SK-N-SH (cell line): ENCODE measurements around the gene SIM1. TPM values are rescaled to one million over a fixed set of nuclear protein-coding genes. Genes with fewer than 3 reads are reported as not detected.

ENCODE experiments used
- CTCF ChIA-PET: fragments of 300-600, 350-600 bp; formaldehyde crosslinking; extraction: SDS; loops from one replicate; lab custom pipeline; 2021; lab: Yijun Ruan, JAX
- POLR2A ChIA-PET: fragments of 350-600 bp; sonication (Branson Sonifier 250); formaldehyde crosslinking; extraction: SDS; loops from one replicate; lab custom pipeline; 2020; ENCODE audit warnings: antibody characterized with exemption, inconsistent platforms; lab: Yijun Ruan, JAX
- DNase-seq: peaks from one replicate; pipeline ENCODE4 v3.0.0; 2012
- H2AFZ ChIP-seq: fragments of 200-600 bp; sonication (generic); 2 replicates; pipeline ENCODE4 v1.8.1; 2016; ENCODE audit warnings: antibody characterized with exemption, mild to moderate bottlenecking, low read depth
- H3F3A ChIP-seq: fragments of 200-600 bp; sonication (generic); replicated peaks from 2 replicates; pipeline ENCODE3; 2016; ENCODE audit warnings: antibody characterized with exemption, mild to moderate bottlenecking; ENCODE audit not compliant: insufficient read depth
- H3K27ac ChIP-seq, 2 experiments: fragments of 200-500 bp in 1 of 2; fragments of 200-600 bp in 1 of 2; sonication (Bioruptor generic) in 1 of 2; sonication (generic), shearing (Covaris generic) in 1 of 2; 2 replicates each; pipeline versions ENCODE4 v1.5.1 to v1.6.1; 2014 to 2016; ENCODE audit warnings: low read depth in 2 of 2, inconsistent platforms in 1 of 2, low read length in 1 of 2, mild to moderate bottlenecking in 1 of 2, mixed read lengths in 1 of 2
- H3K27me3 ChIP-seq: fragments of 200-600 bp; sonication (generic), shearing (Covaris generic); 2 replicates; pipeline ENCODE4 v1.6.1; 2016; ENCODE audit warnings: mixed run types; ENCODE audit not compliant: insufficient read depth
- H3K36me3 ChIP-seq, 2 experiments: fragments of 200-500 bp in 1 of 2; fragments of 200-600 bp in 1 of 2; sonication (Bioruptor generic) in 1 of 2; sonication (generic) in 1 of 2; replicated peaks in 1 of 2; 2 replicates each; pipeline versions ENCODE3 to v1.5.1; 2014 to 2016; ENCODE audit warnings: low read length in 1 of 2, mild to moderate bottlenecking in 1 of 2; ENCODE audit not compliant: insufficient read depth in 2 of 2, control insufficient read depth in 1 of 2
- H3K4me1 ChIP-seq, 2 experiments: fragments of 200-500 bp in 1 of 2; fragments of 200-600 bp in 1 of 2; sonication (Bioruptor generic) in 1 of 2; sonication (generic), shearing (Covaris generic) in 1 of 2; 2 replicates each; pipeline versions ENCODE4 v1.5.1 to v1.6.1; 2014 to 2016; ENCODE audit warnings: low read depth in 1 of 2, low read length in 1 of 2, mixed run types in 1 of 2; ENCODE audit not compliant: insufficient read depth in 2 of 2, control insufficient read depth in 1 of 2
- H3K4me2 ChIP-seq: fragments of 200-600 bp; sonication (generic), shearing (Covaris generic); 2 replicates; pipeline ENCODE4 v1.6.1; 2017; ENCODE audit warnings: mixed run types
- H3K4me3 ChIP-seq, 2 experiments: fragments of 200-500 bp in 1 of 2; fragments of 200-600 bp in 1 of 2; sonication (Bioruptor generic) in 1 of 2; sonication (generic), shearing (Covaris generic) in 1 of 2; 2 replicates each; pipeline versions ENCODE4 v1.5.1 to v1.8.1; 2014 to 2016; ENCODE audit warnings: low read depth in 2 of 2, inconsistent platforms in 1 of 2, low read length in 1 of 2, mild to moderate bottlenecking in 1 of 2, mixed read lengths in 1 of 2, moderate library complexity in 1 of 2
- H3K79me2 ChIP-seq: fragments of 200-600 bp; sonication (generic); 2 replicates; pipeline ENCODE4 v1.8.1; 2017; ENCODE audit warnings: mild to moderate bottlenecking; ENCODE audit not compliant: insufficient read depth
- H3K9ac ChIP-seq: fragments of 200-600 bp; sonication (generic); 2 replicates; pipeline ENCODE4 v1.6.1; 2017; ENCODE audit warnings: mixed run types
- H3K9me2 ChIP-seq: fragments of 200-600 bp; sonication (generic); 2 replicates; pipeline ENCODE4 v1.6.1; 2017; ENCODE audit warnings: mixed run types
- H3K9me3 ChIP-seq: fragments of 200-600 bp; sonication (generic); 2 replicates; pipeline ENCODE4 v1.6.1; 2017; ENCODE audit warnings: mixed run types, mild to moderate bottlenecking, moderate library complexity
- H4K20me1 ChIP-seq: fragments of 200-600 bp; sonication (generic); 2 replicates; pipeline ENCODE4 v1.6.1; 2017; ENCODE audit warnings: mild to moderate bottlenecking, mixed run types; ENCODE audit not compliant: insufficient read depth
- ELF1 ChIP-seq: IDR thresholded peaks from 2 replicates; pipeline ENCODE4 v1.4.0; 2012
- FOSL2 ChIP-seq: IDR thresholded peaks from 2 replicates; pipeline ENCODE4 v1.4.0; 2012; ENCODE audit warnings: low read depth, mild to moderate bottlenecking, moderate library complexity, borderline replicate concordance
- GABPA ChIP-seq: IDR thresholded peaks from 2 replicates; pipeline ENCODE4 v1.4.0; 2012; ENCODE audit warnings: low read depth, mild to moderate bottlenecking
- RCOR1 ChIP-seq: fragments of 150-350 bp; IDR thresholded peaks from 2 replicates; pipeline ENCODE4 v1.6.1; 2017; ENCODE audit warnings: antibody characterized with exemption, low read length
- RFX5 ChIP-seq: IDR thresholded peaks from 2 replicates; pipeline ENCODE4 v1.6.1; 2012; ENCODE audit warnings: mild to moderate bottlenecking, improper control_type of control experiment, low read length
- WGBS: methylation state at CpG from one replicate; pipeline ENCODE4 v1.1.6; 2017; ENCODE audit warnings: low lambda C conversion rate; 5-methylcytosine and 5-hydroxymethylcytosine counted together
- polyA plus RNA-seq, 3 experiments: library from polyadenylated mRNA; depleted of rRNA; stranded (reverse); fragments of >200 nt; gene quantifications; 2 replicates each; pipeline ENCODE4 v1.2.3, GENCODE V29; 2012
- TF ChIP-seq, protein P1 (sequence below): IDR thresholded peaks from 2 replicates; pipeline ENCODE4 v1.4.0; 2012; ENCODE audit warnings: low read depth, borderline replicate concordance
- TF ChIP-seq, protein P2 (sequence below): IDR thresholded peaks from 2 replicates; pipeline ENCODE4 v1.4.0; 2012; ENCODE audit warnings: low read depth
- TF ChIP-seq, protein P3 (sequence below): fragments of 200-600 bp; sonication (generic); IDR thresholded peaks from 2 replicates; pipeline ENCODE4 v1.6.1; 2017; ENCODE audit warnings: antibody characterized with exemption, mild to moderate bottlenecking, moderate library complexity

Gene SIM1
- polyA plus RNA-seq, 1 of the 3 experiments (the other 2 are of a cell fraction): not detected

DNA sequence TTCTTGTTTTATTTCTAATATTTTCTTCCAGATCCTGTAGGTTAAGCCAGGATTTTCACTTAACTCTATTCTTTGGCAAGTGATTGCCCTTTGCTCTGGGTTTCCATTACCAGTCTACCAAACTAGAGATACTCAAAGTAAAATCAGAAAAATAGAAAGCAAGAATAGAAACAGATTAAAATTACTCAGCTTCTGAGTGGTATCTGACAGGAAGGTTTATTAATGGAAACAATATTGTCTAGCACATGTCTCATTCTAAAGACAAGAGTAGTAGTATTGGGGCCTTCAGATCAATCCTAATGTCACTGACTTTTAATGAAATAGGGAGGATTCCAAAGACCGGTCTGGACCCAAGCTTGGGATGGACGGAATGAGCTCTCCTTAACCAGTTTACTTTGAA lies 72.3 kb downstream of the SIM1 start (continued):
- no peak for TF ChIP-seq RFX5
- TF ChIP-seq, protein P1, sequence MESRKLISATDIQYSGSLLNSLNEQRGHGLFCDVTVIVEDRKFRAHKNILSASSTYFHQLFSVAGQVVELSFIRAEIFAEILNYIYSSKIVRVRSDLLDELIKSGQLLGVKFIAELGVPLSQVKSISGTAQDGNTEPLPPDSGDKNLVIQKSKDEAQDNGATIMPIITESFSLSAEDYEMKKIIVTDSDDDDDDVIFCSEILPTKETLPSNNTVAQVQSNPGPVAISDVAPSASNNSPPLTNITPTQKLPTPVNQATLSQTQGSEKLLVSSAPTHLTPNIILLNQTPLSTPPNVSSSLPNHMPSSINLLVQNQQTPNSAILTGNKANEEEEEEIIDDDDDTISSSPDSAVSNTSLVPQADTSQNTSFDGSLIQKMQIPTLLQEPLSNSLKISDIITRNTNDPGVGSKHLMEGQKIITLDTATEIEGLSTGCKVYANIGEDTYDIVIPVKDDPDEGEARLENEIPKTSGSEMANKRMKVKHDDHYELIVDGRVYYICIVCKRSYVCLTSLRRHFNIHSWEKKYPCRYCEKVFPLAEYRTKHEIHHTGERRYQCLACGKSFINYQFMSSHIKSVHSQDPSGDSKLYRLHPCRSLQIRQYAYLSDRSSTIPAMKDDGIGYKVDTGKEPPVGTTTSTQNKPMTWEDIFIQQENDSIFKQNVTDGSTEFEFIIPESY: no peak

DNA sequence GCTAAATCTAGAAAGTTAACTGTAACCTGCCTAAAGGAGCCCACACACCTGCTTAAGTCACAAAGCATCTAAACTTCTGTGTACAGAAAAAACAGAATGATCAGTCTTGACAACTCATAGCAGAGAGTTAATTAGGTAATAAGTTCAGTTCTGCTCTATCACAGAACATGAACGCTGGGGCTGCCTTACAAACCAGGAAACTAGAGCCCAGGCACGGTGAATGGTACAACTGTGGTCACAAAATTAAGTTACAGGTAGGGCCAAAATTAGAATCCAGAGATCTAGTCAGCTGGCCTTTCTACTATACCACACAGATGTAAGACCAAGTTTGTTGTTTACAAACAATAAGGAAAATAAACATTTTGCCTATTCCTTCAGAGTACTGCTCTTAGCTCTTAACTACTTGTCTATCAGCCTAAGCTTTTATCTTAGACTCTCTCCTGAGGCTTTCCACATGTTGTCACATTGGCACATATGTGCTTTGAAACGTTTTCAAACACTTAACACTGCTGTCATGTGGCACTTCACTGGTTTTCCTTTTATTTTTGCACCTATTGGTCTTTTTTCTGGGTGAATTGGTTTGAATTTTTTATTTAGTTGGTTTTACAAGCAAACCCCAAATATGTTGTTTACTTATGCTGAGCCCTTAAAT lies 75.7 kb downstream of the SIM1 start:
- Histone ChIP-seq H3K9me2 (no peaks in the 10 kb centered on the region), H2AFZ (no peak overlapping the region), H3K9ac (no peak overlapping the region), H3K36me3 (no peaks in the 10 kb centered on the region), H3K4me1 (no peaks in the 10 kb centered on the region), H3K27me3 (peaks cover 42% of the 10 kb centered on the region), H3K4me2 (no peak overlapping the region), H3K4me3 (no peak overlapping the region), H3K9me3 (no peaks in the 10 kb centered on the region), H3F3A (no peaks in the 10 kb centered on the region), H3K79me2 (no peaks in the 10 kb centered on the region), H3K27ac (no peak overlapping the region), H4K20me1 (no peaks in the 10 kb centered on the region)
- WGBS: 4% methylated on average over 3 of the region's 3 CpGs
- TF ChIP-seq ELF1 (no peak), RCOR1 (no peak), GABPA (no peak), FOSL2 (no peak)
- TF ChIP-seq, protein P2, sequence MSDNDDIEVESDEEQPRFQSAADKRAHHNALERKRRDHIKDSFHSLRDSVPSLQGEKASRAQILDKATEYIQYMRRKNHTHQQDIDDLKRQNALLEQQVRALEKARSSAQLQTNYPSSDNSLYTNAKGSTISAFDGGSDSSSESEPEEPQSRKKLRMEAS: no peak
- ChIA-PET CTCF (no interaction called here), POLR2A (no interaction called here)
- no peak for DNase-seq

DNA sequence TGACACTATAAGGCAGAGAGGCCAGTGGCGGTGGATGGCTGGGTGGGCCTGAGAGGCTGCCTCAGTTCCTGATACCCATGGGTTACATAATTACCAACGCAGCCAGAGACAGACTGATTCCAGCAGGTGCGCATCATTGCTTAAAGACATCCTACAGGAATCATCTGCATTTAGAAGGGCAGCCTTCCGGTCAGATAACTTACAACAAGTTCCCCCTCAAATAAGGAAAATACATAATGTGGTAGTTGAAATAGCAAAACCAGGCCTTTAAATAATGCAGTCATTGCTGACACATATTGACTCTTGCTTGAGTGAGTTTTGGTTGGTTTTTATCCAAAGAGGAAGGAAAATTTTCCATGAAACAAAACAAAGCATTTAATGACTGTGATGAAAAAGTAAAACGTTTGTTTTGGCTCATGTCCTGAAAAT lies 81.9 kb downstream of the SIM1 start:
- Histone ChIP-seq H3K27me3 (peaks cover 10% of the 10 kb centered on the region; the same call in 1 of the 2 replicates), H2AFZ (no peak overlapping the region), H4K20me1 (no peaks in the 10 kb centered on the region), H3K4me2 (no peak overlapping the region), H3K27ac (no peak overlapping the region), H3K4me3 (no peak overlapping the region), H3K4me1 (no peaks in the 10 kb centered on the region), H3K9me2 (no peaks in the 10 kb centered on the region), H3K36me3 (no peaks in the 10 kb centered on the region), H3F3A (no peaks in the 10 kb centered on the region), H3K9me3 (no peaks in the 10 kb centered on the region), H3K79me2 (no peaks in the 10 kb centered on the region), H3K9ac (no peak overlapping the region)
- TF ChIP-seq FOSL2: no peak
- TF ChIP-seq, protein P3, sequence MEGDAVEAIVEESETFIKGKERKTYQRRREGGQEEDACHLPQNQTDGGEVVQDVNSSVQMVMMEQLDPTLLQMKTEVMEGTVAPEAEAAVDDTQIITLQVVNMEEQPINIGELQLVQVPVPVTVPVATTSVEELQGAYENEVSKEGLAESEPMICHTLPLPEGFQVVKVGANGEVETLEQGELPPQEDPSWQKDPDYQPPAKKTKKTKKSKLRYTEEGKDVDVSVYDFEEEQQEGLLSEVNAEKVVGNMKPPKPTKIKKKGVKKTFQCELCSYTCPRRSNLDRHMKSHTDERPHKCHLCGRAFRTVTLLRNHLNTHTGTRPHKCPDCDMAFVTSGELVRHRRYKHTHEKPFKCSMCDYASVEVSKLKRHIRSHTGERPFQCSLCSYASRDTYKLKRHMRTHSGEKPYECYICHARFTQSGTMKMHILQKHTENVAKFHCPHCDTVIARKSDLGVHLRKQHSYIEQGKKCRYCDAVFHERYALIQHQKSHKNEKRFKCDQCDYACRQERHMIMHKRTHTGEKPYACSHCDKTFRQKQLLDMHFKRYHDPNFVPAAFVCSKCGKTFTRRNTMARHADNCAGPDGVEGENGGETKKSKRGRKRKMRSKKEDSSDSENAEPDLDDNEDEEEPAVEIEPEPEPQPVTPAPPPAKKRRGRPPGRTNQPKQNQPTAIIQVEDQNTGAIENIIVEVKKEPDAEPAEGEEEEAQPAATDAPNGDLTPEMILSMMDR: no peak
- TF ChIP-seq, protein P2: no peak
- ChIA-PET POLR2A (no interaction called here), CTCF (no interaction called here)
- WGBS: 47% methylated on average over 5 of the region's 5 CpGs
- no peak for DNase-seq
